ENCODE results near the gene STK33.

STK33 gene

GRCh38 chr11:8408151-8408941 is 185.7 kb downstream of the STK33 start:
- DNase-seq, result no peak

GRCh38 chr11:8403310-8403709 is 190.7 kb downstream of the STK33 start:
- DNase-seq, result no peak

- DNase-seq, result no peak
Measured at GRCh38 chr11:8392886-8393285, 201.1 kb downstream of the STK33 start.

- DNase-seq, result no peak
Measured at GRCh38 chr11:8392166-8392565, 201.9 kb downstream of the STK33 start.

- no peak for DNase-seq
Measured at GRCh38 chr11:8390851-8391612, 203.0 kb downstream of the STK33 start.

GRCh38 chr11:8389029-8389996 is 204.7 kb downstream of the STK33 start:
- no peak for DNase-seq

- no peak for DNase-seq
Measured at GRCh38 chr11:8387693-8388092, 206.3 kb downstream of the STK33 start.

- no peak for DNase-seq
Measured at GRCh38 chr11:8387141-8387540, 206.9 kb downstream of the STK33 start.

- no peak for DNase-seq
Measured at GRCh38 chr11:8386134-8386864, 207.7 kb downstream of the STK33 start.

- DNase-seq, result no peak
Measured at GRCh38 chr11:8384199-8384821, 209.7 kb downstream of the STK33 start.

GRCh38 chr11:8383627-8384026 is 210.4 kb downstream of the STK33 start:
- DNase-seq, result no peak

- DNase-seq, result no peak
Measured at GRCh38 chr11:8383227-8383626, 210.8 kb downstream of the STK33 start.

GRCh38 chr11:8382436-8383053 is 211.5 kb downstream of the STK33 start:
- DNase-seq, result no peak

GRCh38 chr11:8381871-8382396 is 212.1 kb downstream of the STK33 start:
- no peak for DNase-seq

GRCh38 chr11:8381343-8381742 is 212.7 kb downstream of the STK33 start:
- DNase-seq, result no peak

- no peak for DNase-seq
Measured at GRCh38 chr11:8375932-8376331, 218.1 kb downstream of the STK33 start.

- no peak for DNase-seq
Measured at GRCh38 chr11:8375460-8375859, 218.6 kb downstream of the STK33 start.

- no peak for DNase-seq
Measured at GRCh38 chr11:8374716-8375115, 219.3 kb downstream of the STK33 start.

GRCh38 chr11:8373519-8374432 is 220.3 kb downstream of the STK33 start:
- no peak for DNase-seq
